ENCODE measurements around the gene KLK1. TPM values are rescaled to one million over a fixed set of nuclear protein-coding genes. Genes with fewer than 3 reads are reported as not detected.

KLK1 gene
- polyA plus RNA-seq, 1 of the 3 experiments (the other 2 are of a cell fraction): not detected

GRCh38 chr19:50779504-50780457 lies 43.8 kb downstream of the KLK1 start:
- TF ChIP-seq RCOR1 (IDR thresholded peaks at IDR 0.05; ENCODE audit: low read length): no peak
- no peak for TF ChIP-seq CTCF (IDR thresholded peaks at IDR 0.05)
- no peak for TF ChIP-seq TCF12 (IDR thresholded peaks at IDR 0.05)
- TF ChIP-seq, protein P1, sequence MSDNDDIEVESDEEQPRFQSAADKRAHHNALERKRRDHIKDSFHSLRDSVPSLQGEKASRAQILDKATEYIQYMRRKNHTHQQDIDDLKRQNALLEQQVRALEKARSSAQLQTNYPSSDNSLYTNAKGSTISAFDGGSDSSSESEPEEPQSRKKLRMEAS (IDR thresholded peaks at IDR 0.05; ENCODE audit: low read depth): no peak
- TF ChIP-seq IRF3 (IDR thresholded peaks at IDR 0.05; ENCODE audit: low read depth, low read length): no peak
- no peak for TF ChIP-seq SMC3 (IDR thresholded peaks at IDR 0.05; ENCODE audit: low read depth, low read length)
- TF ChIP-seq SIN3A (IDR thresholded peaks at IDR 0.05; ENCODE audit: borderline replicate concordance, low read depth, low read length): no peak
- Histone ChIP-seq H3K27ac (ENCODE audit: low read depth in 2 of 2, low read length in 1 of 2) (no peak overlapping the region), H3K4me2 (no peak overlapping the region), H3K4me1 (ENCODE audit: control insufficient read depth in 1 of 2, insufficient read depth in 2 of 2, low read depth in 1 of 2, low read length in 1 of 2) (no peaks in the 10 kb centered on the region), H3K9me2 (no peaks in the 10 kb centered on the region), H3K27me3 (ENCODE audit: insufficient read depth) (peaks cover 58% of the 10 kb centered on the region), H3F3A (replicated peaks; ENCODE audit: insufficient read depth) (no peaks in the 10 kb centered on the region), H3K36me3 (replicated peaks in 1 of 2; ENCODE audit: control insufficient read depth in 1 of 2, insufficient read depth in 2 of 2, low read length in 1 of 2) (no peaks in the 10 kb centered on the region), H2AFZ (ENCODE audit: low read depth) (no peak overlapping the region), H3K9me3 (no peaks in the 10 kb centered on the region), H4K20me1 (ENCODE audit: insufficient read depth) (no peaks in the 10 kb centered on the region), H3K9ac (no peak overlapping the region), H3K4me3 (ENCODE audit: low read depth in 2 of 2, low read length in 1 of 2) (no peak overlapping the region), H3K79me2 (ENCODE audit: insufficient read depth) (no peaks in the 10 kb centered on the region)
- no peak for DNase-seq
- CTCF ChIA-PET: interaction anchor here (0.8 to 9.7 kb wide), 11 partner anchors 15 to 422 kb away, joined by 3 to 113 read pairs (median 6); partner anchors contain the start of gene CLEC11A
- POLR2A ChIA-PET: interaction anchor here (1.5 kb wide), 1 partner anchor 55 kb away, joined by 6 read pairs; no protein-coding TSS in a partner anchor
- 22% methylated on average over 19 of the region's 25 CpGs for WGBS (ENCODE audit: low lambda C conversion rate)

GRCh38 chr19:50778906-50779430 lies 44.6 kb downstream of the KLK1 start:
- WGBS (ENCODE audit: low lambda C conversion rate): 13% methylated on average over 7 of the region's 7 CpGs
- no peak overlapping the region for H2AFZ ChIP-seq (ENCODE audit: low read depth)
- H3K4me3 ChIP-seq (ENCODE audit: low read depth in 2 of 2, low read length in 1 of 2): no peak overlapping the region
- H3K36me3 ChIP-seq (replicated peaks in 1 of 2; ENCODE audit: control insufficient read depth in 1 of 2, insufficient read depth in 2 of 2, low read length in 1 of 2): no peaks in the 10 kb centered on the region
- no peaks in the 10 kb centered on the region for H4K20me1 ChIP-seq (ENCODE audit: insufficient read depth)
- H3K4me1 ChIP-seq (ENCODE audit: control insufficient read depth in 1 of 2, insufficient read depth in 2 of 2, low read depth in 1 of 2, low read length in 1 of 2): no peaks in the 10 kb centered on the region
- no peak overlapping the region for H3K27ac ChIP-seq (ENCODE audit: low read depth in 2 of 2, low read length in 1 of 2)
- CTCF ChIA-PET: interaction anchor here (1.2 to 9.7 kb wide), 10 partner anchors 16 to 422 kb away, joined by 4 to 113 read pairs (median 7); partner anchors contain the start of gene CLEC11A
- H3K9me2 ChIP-seq: no peaks in the 10 kb centered on the region
- no peak overlapping the region for H3K4me2 ChIP-seq
- H3K27me3 ChIP-seq (ENCODE audit: insufficient read depth): peaks cover 60% of the 10 kb centered on the region
- no peaks in the 10 kb centered on the region for H3K9me3 ChIP-seq
- H3K9ac ChIP-seq: no peak overlapping the region
- H3F3A ChIP-seq (replicated peaks; ENCODE audit: insufficient read depth): no peaks in the 10 kb centered on the region
- POLR2A ChIA-PET: interaction anchor here (1.5 kb wide), 1 partner anchor 54 kb away, joined by 6 read pairs; no protein-coding TSS in a partner anchor
- no peaks in the 10 kb centered on the region for H3K79me2 ChIP-seq (ENCODE audit: insufficient read depth)
- peak; percentile 51 for DNase-seq
- TF ChIP-seq EZH2phosphoT487 (IDR thresholded peaks at IDR 0.05; ENCODE audit: borderline replicate concordance, low read depth) (no peak), CHD2 (IDR thresholded peaks at IDR 0.05; ENCODE audit: low read length, partially characterized antibody) (no peak), FOXM1 (IDR thresholded peaks at IDR 0.05; ENCODE audit: low read depth) (no peak), RAD21 (IDR thresholded peaks at IDR 0.05; ENCODE audit: low read length) (no peak), IRF3 (IDR thresholded peaks at IDR 0.05; ENCODE audit: low read depth, low read length) (no peak), MEF2A (IDR thresholded peaks at IDR 0.05; ENCODE audit: borderline replicate concordance, low read depth) (no peak), FOXJ3 (CRISPR knock-in tag; IDR thresholded peaks at IDR 0.05) (no peak), NRF1 (IDR thresholded peaks at IDR 0.05; ENCODE audit: low read depth, low read length) (no peak)
- TF ChIP-seq, protein P2, sequence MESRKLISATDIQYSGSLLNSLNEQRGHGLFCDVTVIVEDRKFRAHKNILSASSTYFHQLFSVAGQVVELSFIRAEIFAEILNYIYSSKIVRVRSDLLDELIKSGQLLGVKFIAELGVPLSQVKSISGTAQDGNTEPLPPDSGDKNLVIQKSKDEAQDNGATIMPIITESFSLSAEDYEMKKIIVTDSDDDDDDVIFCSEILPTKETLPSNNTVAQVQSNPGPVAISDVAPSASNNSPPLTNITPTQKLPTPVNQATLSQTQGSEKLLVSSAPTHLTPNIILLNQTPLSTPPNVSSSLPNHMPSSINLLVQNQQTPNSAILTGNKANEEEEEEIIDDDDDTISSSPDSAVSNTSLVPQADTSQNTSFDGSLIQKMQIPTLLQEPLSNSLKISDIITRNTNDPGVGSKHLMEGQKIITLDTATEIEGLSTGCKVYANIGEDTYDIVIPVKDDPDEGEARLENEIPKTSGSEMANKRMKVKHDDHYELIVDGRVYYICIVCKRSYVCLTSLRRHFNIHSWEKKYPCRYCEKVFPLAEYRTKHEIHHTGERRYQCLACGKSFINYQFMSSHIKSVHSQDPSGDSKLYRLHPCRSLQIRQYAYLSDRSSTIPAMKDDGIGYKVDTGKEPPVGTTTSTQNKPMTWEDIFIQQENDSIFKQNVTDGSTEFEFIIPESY (IDR thresholded peaks at IDR 0.05; ENCODE audit: borderline replicate concordance, low read depth): no peak
- TF ChIP-seq, protein P3, sequence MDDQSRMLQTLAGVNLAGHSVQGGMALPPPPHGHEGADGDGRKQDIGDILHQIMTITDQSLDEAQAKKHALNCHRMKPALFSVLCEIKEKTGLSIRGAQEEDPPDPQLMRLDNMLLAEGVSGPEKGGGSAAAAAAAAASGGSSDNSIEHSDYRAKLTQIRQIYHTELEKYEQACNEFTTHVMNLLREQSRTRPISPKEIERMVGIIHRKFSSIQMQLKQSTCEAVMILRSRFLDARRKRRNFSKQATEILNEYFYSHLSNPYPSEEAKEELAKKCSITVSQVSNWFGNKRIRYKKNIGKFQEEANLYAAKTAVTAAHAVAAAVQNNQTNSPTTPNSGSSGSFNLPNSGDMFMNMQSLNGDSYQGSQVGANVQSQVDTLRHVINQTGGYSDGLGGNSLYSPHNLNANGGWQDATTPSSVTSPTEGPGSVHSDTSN (IDR thresholded peaks at IDR 0.05): no peak
